Activated CD8-positive, alpha-beta memory T cell treated with anti-CD3 and anti-CD28 coated beads for 4 hours (primary cell): ENCODE data around the gene LBX1.
A peak's percentile ranks its signal among the peaks of the same experiment; 100 is the strongest.

Source experiments
- DNase-seq, 2 donors: peaks; one replicate each; pipeline ENCODE4 v3.0.0-alpha.2; 2020; ENCODE audit warnings: low read depth in 2 of 2

Gene LBX1

GRCh38 chr10:101224910-101225823, 4.1 kb downstream of the LBX1 start:
- DNase-seq: no peak

- DNase-seq: no peak
These were observed 5.0 kb downstream of the LBX1 start for GRCh38 chr10:101224060-101224909.

GRCh38 chr10:101223274-101224059, 5.8 kb downstream of the LBX1 start:
- no peak for DNase-seq

- DNase-seq: no peak
These were observed 6.5 kb downstream of the LBX1 start for GRCh38 chr10:101222683-101223273.

- no peak for DNase-seq
These were observed 7.2 kb downstream of the LBX1 start for GRCh38 chr10:101221963-101222531.

GRCh38 chr10:101221549-101221948, 7.7 kb downstream of the LBX1 start:
- no peak for DNase-seq

- no peak for DNase-seq
These were observed 9.3 kb downstream of the LBX1 start for GRCh38 chr10:101219946-101220451.

- DNase-seq: no peak
These were observed 9.9 kb downstream of the LBX1 start for GRCh38 chr10:101219139-101219945.

GRCh38 chr10:101218351-101219138, 10.7 kb downstream of the LBX1 start:
- DNase-seq: no peak

- no peak for DNase-seq
These were observed 11.6 kb downstream of the LBX1 start for GRCh38 chr10:101217450-101218281.

GRCh38 chr10:101217044-101217425, 12.2 kb downstream of the LBX1 start:
- DNase-seq: no peak

- DNase-seq: no peak
These were observed 12.8 kb downstream of the LBX1 start for GRCh38 chr10:101216207-101217043.

- DNase-seq: no peak
These were observed 13.7 kb downstream of the LBX1 start for GRCh38 chr10:101215397-101216206.

- DNase-seq: peak; percentile 42 to 43
These were observed 14.5 kb downstream of the LBX1 start for GRCh38 chr10:101214446-101215396.

GRCh38 chr10:101208543-101208942, 20.7 kb downstream of the LBX1 start:
- no peak for DNase-seq
